H1 (cell line): ENCODE measurements around the gene SHCBP1L. TPM values are rescaled to one million over a fixed set of nuclear protein-coding genes. Genes with fewer than 3 reads are reported as not detected.

Source experiments
- CTCF ChIA-PET: fragments of 300-600 bp; sonication (Branson Sonifier 250); formaldehyde crosslinking; loops from one replicate; lab custom pipeline; 2021; ENCODE audit not compliant: partially characterized antibody; lab: Charles Lee
- POLR2A ChIA-PET: fragments of 300-600 bp; sonication (Branson Sonifier 250); formaldehyde crosslinking; loops from one replicate; lab custom pipeline; 2021; ENCODE audit warnings: inconsistent platforms; ENCODE audit not compliant: partially characterized antibody; lab: Charles Lee
- DNase-seq, 2 experiments: peaks; one replicate each; pipeline versions ENCODE4 v3.0.0 to v3.0.0-alpha.2; 2010 to 2022; ENCODE audit warnings: low spot score in 2 of 2, low read depth in 1 of 2, mixed read lengths in 1 of 2
- FAIRE-seq: peaks from 2 replicates; lab custom pipeline; 2011; peaks lifted over from hg19 to GRCh38; lab: Jason Lieb, UNC
- H2AFZ ChIP-seq: 2 replicates; pipeline ENCODE4 v1.8.1; 2012; ENCODE audit warnings: low read length, inconsistent platforms
- H2AK5ac ChIP-seq: 2 replicates; pipeline ENCODE4 v1.6.1; 2013; ENCODE audit warnings: low read depth, low read length
- H2BK120ac ChIP-seq: replicated peaks from 2 replicates; pipeline ENCODE3; 2013; ENCODE audit warnings: low read depth, low read length, inconsistent platforms
- H2BK12ac ChIP-seq: 2 replicates; pipeline ENCODE4 v1.6.1; 2013; ENCODE audit warnings: low read depth, low read length
- H2BK15ac ChIP-seq: 2 replicates; pipeline ENCODE4 v1.6.1; 2013; ENCODE audit warnings: low read length
- H2BK20ac ChIP-seq: 2 replicates; pipeline ENCODE4 v1.6.1; 2013; ENCODE audit warnings: low read length
- H2BK5ac ChIP-seq: 2 replicates; pipeline ENCODE4 v1.6.1; 2013; ENCODE audit warnings: low read depth, low read length
- H3K14ac ChIP-seq: 2 replicates; pipeline ENCODE4 v1.6.1; 2013; ENCODE audit warnings: inconsistent platforms; ENCODE audit not compliant: insufficient read length
- H3K18ac ChIP-seq: 2 replicates; pipeline ENCODE4 v1.6.1; 2013; ENCODE audit warnings: low read length; ENCODE audit errors: extremely low read depth
- H3K23ac ChIP-seq: 2 replicates; pipeline ENCODE4 v1.6.1; 2013; ENCODE audit warnings: inconsistent platforms; ENCODE audit not compliant: insufficient read length
- H3K23me2 ChIP-seq: 2 replicates; pipeline ENCODE4 v1.6.1; 2013; ENCODE audit warnings: low read depth, low read length
- H3K27ac ChIP-seq: 2 replicates; pipeline ENCODE4 v1.6.1; 2011; ENCODE audit warnings: low read depth, low read length, inconsistent platforms
- H3K27me3 ChIP-seq, 4 experiments: replicated peaks in 1 of 4; 1 replicate in 1 of 4; 2 replicates in 3 of 4; pipeline versions ENCODE4 v1.6.1 to v1.8.1; 2011 to 2013; ENCODE audit warnings: low read length in 3 of 4, mild to moderate bottlenecking in 3 of 4, inconsistent platforms in 2 of 4, mixed read lengths in 2 of 4, moderate library complexity in 1 of 4; ENCODE audit not compliant: control insufficient read depth in 3 of 4, insufficient read depth in 3 of 4; ENCODE audit errors: extremely low read depth in 1 of 4
- H3K36me3 ChIP-seq, 4 experiments: 2 replicates each; pipeline versions ENCODE4 v1.6.1 to v1.8.1; 2011 to 2013; ENCODE audit warnings: mild to moderate bottlenecking in 4 of 4, low read length in 3 of 4, moderate library complexity in 2 of 4, control low read depth in 1 of 4, inconsistent platforms in 1 of 4; ENCODE audit not compliant: insufficient read depth in 4 of 4, control insufficient read depth in 2 of 4
- H3K4ac ChIP-seq: replicated peaks from 2 replicates; pipeline ENCODE3; 2013; ENCODE audit warnings: low read length, low read depth, mixed read lengths, inconsistent platforms; ENCODE audit not compliant: insufficient read length
- H3K4me1 ChIP-seq, 4 experiments: replicated peaks in 1 of 4; 1 replicate in 1 of 4; 2 replicates in 3 of 4; pipeline versions ENCODE4 v1.6.1 to v1.8.1; 2011 to 2013; ENCODE audit warnings: low read length in 3 of 4, inconsistent platforms in 2 of 4, mixed read lengths in 1 of 4; ENCODE audit not compliant: insufficient read depth in 4 of 4, control insufficient read depth in 3 of 4
- H3K4me2 ChIP-seq, 2 experiments: 2 replicates each; pipeline versions ENCODE4 v1.6.1 to v1.8.1; 2011 to 2013; ENCODE audit warnings: low read depth in 2 of 2, low read length in 2 of 2, control low read depth in 1 of 2, inconsistent platforms in 1 of 2, mild to moderate bottlenecking in 1 of 2; ENCODE audit not compliant: insufficient read depth in 1 of 2
- H3K4me3 ChIP-seq, 4 experiments: fragments of 200-600, 300-600 bp in 1 of 4; sonication (generic), shearing (Covaris generic), sonication (Bioruptor Twin) in 1 of 4; 2 replicates each; pipeline versions ENCODE4 v1.5.1 to v1.8.1; 2011 to 2016; ENCODE audit warnings: low read length in 4 of 4, low read depth in 3 of 4, control low read depth in 2 of 4, inconsistent platforms in 2 of 4, mild to moderate bottlenecking in 2 of 4, mixed read lengths in 1 of 4, moderate library complexity in 1 of 4; ENCODE audit not compliant: insufficient read depth in 2 of 4; ENCODE audit errors: extremely low read depth in 1 of 4
- H3K56ac ChIP-seq: replicated peaks from 2 replicates; pipeline ENCODE3; 2013; ENCODE audit warnings: low read depth, mild to moderate bottlenecking, mixed read lengths, low read length, inconsistent platforms; ENCODE audit not compliant: insufficient read length
- H3K79me1 ChIP-seq: 2 replicates; pipeline ENCODE4 v1.6.1; 2013; ENCODE audit warnings: low read depth, low read length, control low read depth
- H3K79me2 ChIP-seq, 2 experiments: 2 replicates each; pipeline versions ENCODE4 v1.6.1 to v1.8.1; 2012 to 2013; ENCODE audit warnings: low read length in 2 of 2, mild to moderate bottlenecking in 2 of 2, inconsistent platforms in 1 of 2; ENCODE audit not compliant: insufficient read depth in 2 of 2, control insufficient read depth in 1 of 2
- H3K9ac ChIP-seq, 4 experiments: replicated peaks in 1 of 4; 1 replicate in 1 of 4; 2 replicates in 3 of 4; pipeline versions ENCODE4 v1.6.1 to v1.8.1; 2011 to 2013; ENCODE audit warnings: low read depth in 3 of 4, low read length in 3 of 4, control low read depth in 2 of 4, mild to moderate bottlenecking in 2 of 4, moderate library complexity in 2 of 4, inconsistent platforms in 1 of 4; ENCODE audit errors: extremely low read depth in 1 of 4
- H3K9me3 ChIP-seq, 2 experiments: 2 replicates each; pipeline versions ENCODE4 v1.6.1 to v1.8.1; 2012 to 2013; ENCODE audit warnings: mild to moderate bottlenecking in 2 of 2, moderate library complexity in 2 of 2, control low read depth in 1 of 2, inconsistent platforms in 1 of 2, low read depth in 1 of 2, low read length in 1 of 2, mixed read lengths in 1 of 2; ENCODE audit not compliant: insufficient read depth in 2 of 2
- H4K20me1 ChIP-seq, 2 experiments: replicated peaks in 1 of 2; 2 replicates each; pipeline versions ENCODE3 to v1.8.1; 2011 to 2013; ENCODE audit warnings: inconsistent platforms in 2 of 2, low read length in 2 of 2, mild to moderate bottlenecking in 1 of 2; ENCODE audit not compliant: insufficient read depth in 2 of 2, control insufficient read depth in 1 of 2
- H4K5ac ChIP-seq: 2 replicates; pipeline ENCODE4 v1.6.1; 2013; ENCODE audit warnings: low read length, low read depth, mixed read lengths, inconsistent platforms; ENCODE audit not compliant: insufficient read length
- H4K8ac ChIP-seq: 2 replicates; pipeline ENCODE4 v1.8.0; 2013; ENCODE audit warnings: mild to moderate bottlenecking, moderate library complexity, low read length, inconsistent platforms; ENCODE audit not compliant: insufficient read depth; ENCODE audit errors: extremely low read depth
- H4K91ac ChIP-seq: replicated peaks from 2 replicates; pipeline ENCODE3; 2013; ENCODE audit warnings: low read length, mixed read lengths, inconsistent platforms; ENCODE audit not compliant: insufficient read length
- ASH2L ChIP-seq: fragments of 200-600, 300-600 bp; sonication (generic); IDR thresholded peaks from one replicate; pipeline ENCODE4 v1.7.1; 2017; ENCODE audit warnings: low read length
- ATF2 ChIP-seq: IDR thresholded peaks from 2 replicates; pipeline ENCODE4 v1.6.1; 2012; ENCODE audit warnings: low read length, inconsistent platforms
- FOSL1 ChIP-seq: IDR thresholded peaks from 2 replicates; pipeline ENCODE4 v1.6.1; 2011; ENCODE audit warnings: mild to moderate bottlenecking, low read depth, low read length, moderate library complexity; ENCODE audit not compliant: insufficient read depth
- JUND ChIP-seq: IDR thresholded peaks from 2 replicates; pipeline ENCODE4 v1.6.1; 2011; ENCODE audit warnings: mild to moderate bottlenecking, improper control_type of control experiment, low read length
- MAFK ChIP-seq: IDR thresholded peaks from 2 replicates; pipeline ENCODE4 v1.6.1; 2012; ENCODE audit warnings: low read depth, mild to moderate bottlenecking, improper control_type of control experiment, low read length
- NRF1 ChIP-seq: IDR thresholded peaks from 2 replicates; pipeline ENCODE4 v1.6.1; 2011; ENCODE audit warnings: mild to moderate bottlenecking, low read depth, low read length, improper control_type of control experiment
- RNF2 ChIP-seq: fragments of 200-900, 300-1000 bp; sonication (generic); IDR thresholded peaks from 2 replicates; pipeline ENCODE4 v1.7.1; 2016; ENCODE audit warnings: borderline replicate concordance, low read depth, mild to moderate bottlenecking, antibody characterized with exemption, low read length; ENCODE audit not compliant: poor library complexity, severe bottlenecking; ENCODE audit errors: missing control alignments
- SIRT6 ChIP-seq: IDR thresholded peaks from one replicate; pipeline ENCODE4 v1.7.1; 2012; ENCODE audit warnings: low read length, inconsistent platforms
- SP1 ChIP-seq: IDR thresholded peaks from 2 replicates; pipeline ENCODE4 v1.6.1; 2011; ENCODE audit warnings: low read depth, low read length
- SUZ12 ChIP-seq: fragments of 200-600 bp; sonication (generic); IDR thresholded peaks from 2 replicates; pipeline ENCODE4 v1.6.1; 2012; ENCODE audit warnings: mild to moderate bottlenecking, inconsistent platforms, low read length, moderate library complexity, mixed read lengths
- TAF7 ChIP-seq: optimal IDR thresholded peaks from 2 replicates; pipeline ENCODE3; 2011; ENCODE audit warnings: low read depth, mild to moderate bottlenecking, inconsistent platforms, low read length, moderate library complexity, borderline replicate concordance
- YY1 ChIP-seq: IDR thresholded peaks from 2 replicates; pipeline ENCODE4 v1.6.1; 2011; ENCODE audit warnings: low read depth, mild to moderate bottlenecking, low read length
- WGBS, 2 experiments: shearing (Covaris generic) in 1 of 2; methylation state at CpG; one replicate each; pipeline versions ENCODE4 v1.1.6 to v1.1.7; 2013 to 2015; ENCODE audit warnings: low lambda C conversion rate in 2 of 2, mixed read lengths in 2 of 2, inconsistent platforms in 1 of 2, low coverage in 1 of 2, missing lambda C conversion rate in 1 of 2; ENCODE audit not compliant: insufficient replicate concordance in 2 of 2, insufficient coverage in 1 of 2, insufficient read length in 1 of 2; ENCODE audit errors: extremely low coverage in 1 of 2, missing lambda C conversion rate in 1 of 2; 5-methylcytosine and 5-hydroxymethylcytosine counted together
- polyA plus RNA-seq, 7 experiments: library from polyadenylated mRNA; depleted of rRNA in 3 of 7; stranded (reverse) in 5 of 7; unstranded in 2 of 7; fragments of >200 nt in 5 of 7; fragments of 200-250 nt in 2 of 7; gene quantifications; 1 replicate in 5 of 7; 2 replicates in 1 of 7; 4 replicates in 1 of 7; pipeline versions ENCODE4 v1.2.1 to v1.2.3, GENCODE V29; 2011 to 2013; ENCODE audit warnings: missing spikeins in 2 of 7, mixed read lengths in 2 of 7
- total RNA-seq: library from RNA; stranded (reverse); fragmentation: NEBNext Ultra II Directional; extraction: Animal tissue kit (Norgen Biotek cat#: 25700); gene quantifications from 2 replicates; pipeline ENCODE4 v1.2.1, GENCODE V29; 2021

Gene SHCBP1L
- total and polyA plus RNA-seq, 2 of the 8 experiments (the other 6 are each of a cell fraction or from before 2014, with no cell fraction given) = not detected

- no peak overlapping the region for H2BK5ac ChIP-seq
- no peak for DNase-seq
- no peak overlapping the region for H3K4me2 ChIP-seq
- no peaks in the 10 kb centered on the region for H3K79me2 ChIP-seq
- no peaks in the 10 kb centered on the region for H3K27me3 ChIP-seq
- H3K79me1 ChIP-seq = no peaks in the 10 kb centered on the region
- no peak overlapping the region for H3K23ac ChIP-seq
- POLR2A ChIA-PET = no interaction called here
- H2AK5ac ChIP-seq = no peak overlapping the region
- no peak for FAIRE-seq
- H2BK20ac ChIP-seq = no peak overlapping the region
- H3K4ac ChIP-seq = no peak overlapping the region
- no peak overlapping the region for H2BK12ac ChIP-seq
- no peaks in the 10 kb centered on the region for H3K36me3 ChIP-seq
- no peaks in the 10 kb centered on the region for H4K20me1 ChIP-seq
- H3K14ac ChIP-seq = no peak overlapping the region
- H2AFZ ChIP-seq = no peak overlapping the region
- H4K5ac ChIP-seq = no peak overlapping the region
- no peak overlapping the region for H3K9ac ChIP-seq
- H4K91ac ChIP-seq = no peak overlapping the region
- H3K4me1 ChIP-seq = no peaks in the 10 kb centered on the region
- H3K4me3 ChIP-seq = no peak overlapping the region
- 81% methylated on average over 2 of the region's 2 CpGs; no CpG with 5 or more reads in 1 of the 2 experiments for WGBS, 2 experiments
- no peaks in the 10 kb centered on the region for H3K23me2 ChIP-seq
- no peak overlapping the region for H2BK15ac ChIP-seq
- no peak overlapping the region for H4K8ac ChIP-seq
- H3K56ac ChIP-seq = no peak overlapping the region
- no peak overlapping the region for H2BK120ac ChIP-seq
- no peaks in the 10 kb centered on the region for H3K9me3 ChIP-seq
- CTCF ChIA-PET = interaction anchor here (0.5 to 1.6 kb wide), 10 partner anchors 10 to 649 kb away, joined by 3 to 8 read pairs (median 4); no protein-coding TSS in a partner anchor
- H3K18ac ChIP-seq = no peak overlapping the region
- no peak overlapping the region for H3K27ac ChIP-seq
- no peak for TF ChIP-seq JUND
- no peak for TF ChIP-seq SIRT6
- TF ChIP-seq ASH2L = no peak
- TF ChIP-seq TAF7 = no peak
- no peak for TF ChIP-seq RNF2
- TF ChIP-seq YY1 = no peak
- no peak for TF ChIP-seq SP1
- no peak for TF ChIP-seq FOSL1
- TF ChIP-seq ATF2 = no peak
- no peak for TF ChIP-seq MAFK
- TF ChIP-seq SUZ12 = no peak
- no peak for TF ChIP-seq NRF1
These were observed 21.7 kb upstream of the SHCBP1L start for GRCh38 chr1:182974506-182975191.
